Left kidney (tissue), 8 donors: Measurements from ENCODE around the gene SERPINA7. TPM values are rescaled to one million over a fixed set of nuclear protein-coding genes. Genes with fewer than 3 reads are reported as not detected.
"Not testable (repeated sequence)": the region's sequence is repeated elsewhere in the genome, so short reads cannot be mapped to it uniquely, and the experiment has no call there.

ENCODE experiments used
- DNase-seq: peaks from one replicate; pipeline ENCODE4 v3.0.0-alpha.2; 2013
- long read RNA-seq, 8 donors: transcript quantifications; one replicate each; lab custom pipeline, GENCODE V29; 2026
- polyA plus RNA-seq: library from polyadenylated mRNA; unstranded; fragments of 120-200 nt; gene quantifications from one replicate; pipeline ENCODE4 v1.2.1, GENCODE V29; 2013; ENCODE audit not compliant: insufficient read length

The SERPINA7 gene
- polyA plus RNA-seq: 0.12 TPM
- long read RNA-seq, donor 1: 0 reads
- long read RNA-seq, donor 2: 0 reads
- long read RNA-seq, donor 3: 0 reads
- long read RNA-seq, donor 4: 0 reads
- long read RNA-seq, donor 5: 0 reads
- long read RNA-seq, donor 6: 0 reads
- long read RNA-seq, donor 7: 0 reads
- long read RNA-seq, donor 8: 0 reads

- no peak for DNase-seq
These were observed at the start of gene SERPINA7 for GRCh38 chrX:106038625-106039024. Gene SERPINA7, minus strand, starts transcription at chrX:106038727. Its CDS starts 1,669 bp downstream, at chrX:106037058.

- no peak for DNase-seq
These were observed 30.5 kb upstream of the SERPINA7 start for GRCh38 chrX:106069048-106069447.

GRCh38 chrX:106050054-106050453 is 11.5 kb upstream of the SERPINA7 start:
- DNase-seq: no peak

DNA sequence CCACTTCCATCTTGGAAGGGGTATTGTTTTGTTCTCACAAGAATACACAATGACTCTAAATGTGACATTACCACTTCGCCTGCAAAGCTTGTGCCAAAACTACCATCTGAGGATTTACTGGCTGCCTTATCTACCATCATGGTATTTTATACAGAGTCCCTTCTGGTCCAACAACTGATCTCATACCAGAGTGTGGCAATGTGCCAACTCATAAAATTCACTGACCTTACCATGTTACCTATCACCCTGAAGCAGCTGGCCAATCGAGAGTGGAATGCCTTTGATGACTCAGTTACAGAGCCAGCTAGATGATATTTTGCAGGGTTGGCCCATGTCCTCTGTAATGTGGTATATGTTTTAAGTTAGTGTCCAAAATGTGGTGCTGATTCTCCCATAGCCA is 3.8 kb upstream of the SERPINA7 start:
- DNase-seq: no peak

DNA sequence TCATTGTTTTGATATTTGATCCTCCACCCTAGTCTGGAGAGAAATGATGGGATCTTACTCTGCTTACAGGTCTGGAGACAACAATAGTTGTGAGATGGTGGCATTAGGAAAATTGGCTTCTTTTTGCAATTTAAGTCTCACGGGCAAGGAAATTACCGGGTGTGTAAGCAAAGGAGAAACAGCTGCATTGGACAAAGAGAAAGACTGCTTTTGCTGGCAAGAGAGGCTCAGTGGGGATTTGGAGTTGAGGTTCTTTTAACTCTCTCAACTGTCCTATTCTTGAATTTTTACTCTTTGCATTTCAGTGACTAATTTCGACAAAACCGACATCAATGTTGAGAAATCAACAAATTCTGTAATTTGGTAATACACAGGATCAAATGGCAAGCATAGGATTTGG is 2.3 kb upstream of the SERPINA7 start:
- DNase-seq: no peak

DNA sequence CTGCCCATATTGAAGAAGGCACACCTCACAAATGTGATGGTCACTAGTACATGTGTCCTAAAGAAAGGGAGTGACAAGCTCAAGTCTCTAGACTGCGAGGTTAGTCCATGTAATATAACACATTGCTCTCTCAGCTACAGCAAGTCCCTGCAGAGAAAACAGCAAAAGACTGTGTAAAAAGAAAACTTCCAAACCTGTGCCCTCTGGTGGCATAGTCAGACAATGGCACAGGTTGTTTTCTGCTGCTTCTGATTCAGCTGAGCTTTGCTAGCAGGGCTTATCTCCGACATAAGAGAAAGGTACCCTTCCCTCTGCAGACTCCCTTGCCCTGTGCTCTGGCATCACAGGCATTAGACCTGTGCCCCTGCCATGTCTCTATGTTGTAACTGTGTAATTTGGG is 1.4 kb upstream of the SERPINA7 start:
- DNase-seq: peak; percentile 11

DNA sequence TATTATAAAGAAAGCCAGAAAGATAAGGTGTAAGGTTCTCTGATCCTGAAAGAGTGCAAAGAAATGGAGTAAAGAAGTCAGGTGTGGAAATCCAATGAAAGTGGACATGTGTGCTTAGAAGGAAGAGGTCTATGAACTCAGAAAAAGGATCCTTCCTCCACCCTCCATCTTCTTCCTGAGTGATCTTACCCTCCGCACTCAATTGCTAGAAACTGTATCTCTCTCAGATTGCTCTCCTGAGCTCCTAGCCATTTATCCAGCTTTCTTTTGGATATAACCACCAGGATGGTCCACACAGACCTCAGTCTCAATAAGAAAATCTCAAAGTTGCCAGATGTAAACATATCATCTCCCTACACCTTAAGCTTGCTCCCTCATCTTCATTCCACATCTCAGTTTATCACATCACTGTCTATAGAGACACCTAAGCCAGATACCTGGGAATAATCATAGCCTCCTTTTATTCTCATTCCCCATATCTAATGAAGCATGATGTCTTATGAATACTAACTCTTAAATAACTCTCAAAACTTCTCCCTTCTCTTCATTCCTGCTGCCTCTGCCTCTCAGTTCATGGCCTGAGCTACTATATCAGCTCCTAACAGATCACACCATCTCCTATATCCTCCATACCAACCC is 573 bp downstream of the SERPINA7 start:
- DNase-seq: no peak

DNA sequence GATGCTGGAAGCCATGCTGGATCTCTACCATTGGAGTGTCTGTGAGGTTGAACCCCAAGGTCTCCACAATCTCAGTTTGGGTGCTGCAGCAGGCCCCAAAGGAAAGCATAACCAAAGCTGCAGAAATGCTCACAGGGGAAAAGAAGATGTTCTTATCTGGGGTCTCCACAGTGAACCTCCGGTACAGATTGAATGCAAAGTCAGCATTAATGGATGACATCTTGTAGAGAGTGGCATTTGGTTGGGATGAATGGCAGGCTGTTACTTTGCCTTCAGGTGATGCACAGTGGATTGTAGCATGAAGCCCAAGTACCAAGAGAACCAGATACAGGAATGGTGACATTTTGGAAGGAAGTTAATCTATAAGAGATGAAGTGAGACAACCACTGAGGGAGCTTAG is 1.8 kb downstream of the SERPINA7 start:
- DNase-seq: no peak

GRCh38 chrX:106035064-106035463 is 3.5 kb downstream of the SERPINA7 start:
- no peak for DNase-seq

GRCh38 chrX:106023947-106024346 is 14.6 kb downstream of the SERPINA7 start:
- no peak for DNase-seq

GRCh38 chrX:106022238-106022637 is 16.3 kb downstream of the SERPINA7 start:
- DNase-seq: no peak

DNA sequence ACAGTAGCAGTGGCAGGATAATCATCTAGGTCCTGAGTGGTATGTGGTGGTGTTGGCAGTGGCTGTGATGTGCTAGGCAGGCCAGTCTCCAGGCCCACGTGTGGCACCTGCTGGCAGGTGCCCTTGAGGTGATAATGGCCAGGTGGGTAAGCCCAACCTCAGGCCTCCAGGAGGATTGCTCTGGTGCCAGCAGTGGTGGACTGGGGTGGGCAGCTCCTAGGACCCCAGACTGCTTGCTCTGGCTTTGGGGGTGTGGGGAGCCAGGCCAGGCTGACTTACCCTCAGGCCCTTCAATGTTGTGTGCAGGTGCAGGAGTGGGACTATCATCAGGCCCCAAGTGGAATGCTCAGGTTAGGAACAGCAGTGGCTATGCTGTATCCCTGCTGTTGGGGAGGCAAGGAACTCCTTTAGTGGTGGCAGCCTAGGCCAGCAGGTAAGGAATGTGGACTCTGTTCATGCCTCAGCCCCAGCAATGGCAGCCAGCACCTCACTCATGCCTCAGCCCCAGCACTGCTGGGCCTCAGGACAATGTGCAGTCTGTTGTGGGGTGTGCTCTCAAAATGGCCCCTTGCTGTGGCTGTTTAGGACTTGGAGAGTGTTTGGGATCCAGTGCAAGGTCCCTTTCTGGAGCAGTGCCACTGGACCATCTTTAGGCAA is 24.3 kb downstream of the SERPINA7 start:
- no peak for DNase-seq

DNA sequence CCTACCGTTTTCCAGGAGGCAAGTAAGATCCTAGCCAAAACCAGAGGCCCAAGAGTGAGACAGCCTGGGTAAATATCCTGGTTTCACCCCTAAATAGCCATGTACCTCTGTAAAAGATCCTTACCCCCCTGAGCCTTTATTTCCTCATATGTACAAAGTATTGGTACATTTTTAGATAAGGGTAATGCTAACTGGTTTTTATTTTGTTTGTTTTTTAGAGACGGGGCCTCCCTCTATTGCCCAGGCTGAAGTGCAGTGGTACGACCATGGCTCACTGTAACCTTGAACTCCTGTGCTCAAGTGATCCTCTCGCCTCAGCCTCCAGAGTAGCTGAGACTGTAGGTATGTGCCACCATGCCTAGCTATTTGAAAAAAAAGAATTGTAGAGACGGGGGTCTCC is 29.4 kb downstream of the SERPINA7 start:
- no peak for DNase-seq

GRCh38 chrX:106007815-106008214 is 30.7 kb downstream of the SERPINA7 start:
- DNase-seq: no peak

DNA sequence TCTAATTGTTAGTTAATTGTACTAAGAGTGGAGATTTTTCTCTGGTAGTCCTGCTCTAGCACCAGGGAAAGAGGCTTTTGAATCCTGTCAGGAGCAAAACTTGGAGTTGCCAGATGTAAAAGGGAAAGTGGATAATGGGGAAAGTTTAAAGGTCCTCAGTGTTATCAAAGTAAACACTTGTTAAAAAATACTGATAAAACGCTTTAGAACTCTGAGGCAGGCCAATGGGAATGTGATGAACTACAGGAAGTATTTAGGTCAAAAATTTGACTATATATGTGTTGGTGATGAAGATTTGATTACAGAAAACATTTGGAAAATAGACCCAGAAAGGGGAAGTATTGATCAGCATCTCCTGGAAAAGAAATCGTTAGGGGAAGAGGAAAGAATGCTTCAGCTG is 32.8 kb downstream of the SERPINA7 start:
- no peak for DNase-seq

DNA sequence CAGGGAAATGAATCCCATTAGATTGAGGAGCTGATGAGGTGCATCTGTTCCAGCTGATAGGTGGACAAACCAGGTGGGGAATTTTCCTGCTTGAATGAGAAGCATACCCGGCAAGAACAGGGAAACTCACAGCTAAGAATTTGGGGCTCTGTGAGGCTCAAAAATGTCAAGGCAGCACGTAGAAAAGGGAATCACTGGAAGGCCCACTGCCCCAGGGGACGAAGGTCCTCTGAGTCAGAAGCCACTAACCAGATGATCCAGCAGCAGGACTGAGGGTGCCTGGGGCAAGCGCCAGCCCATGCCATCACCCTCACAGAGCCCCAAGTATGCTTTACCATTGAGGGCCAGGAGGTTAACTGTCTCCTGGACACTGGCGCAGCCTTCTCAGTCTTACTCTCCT is 37.9 kb downstream of the SERPINA7 start:
- not testable (repeated sequence) for DNase-seq

GRCh38 chrX:106000203-106000602 is 38.3 kb downstream of the SERPINA7 start:
- DNase-seq: no peak

- no peak for DNase-seq
These were observed 39.2 kb downstream of the SERPINA7 start for GRCh38 chrX:105999294-105999693.

- DNase-seq: not testable (repeated sequence)
These were observed 50.0 kb downstream of the SERPINA7 start for GRCh38 chrX:105988487-105988886.
